Measurements from ENCODE around the gene MCC.
"Not testable (repeated sequence)": the region's sequence is repeated elsewhere in the genome, so short reads cannot be mapped to it uniquely, and the experiment has no call there.

MCC gene

DNA sequence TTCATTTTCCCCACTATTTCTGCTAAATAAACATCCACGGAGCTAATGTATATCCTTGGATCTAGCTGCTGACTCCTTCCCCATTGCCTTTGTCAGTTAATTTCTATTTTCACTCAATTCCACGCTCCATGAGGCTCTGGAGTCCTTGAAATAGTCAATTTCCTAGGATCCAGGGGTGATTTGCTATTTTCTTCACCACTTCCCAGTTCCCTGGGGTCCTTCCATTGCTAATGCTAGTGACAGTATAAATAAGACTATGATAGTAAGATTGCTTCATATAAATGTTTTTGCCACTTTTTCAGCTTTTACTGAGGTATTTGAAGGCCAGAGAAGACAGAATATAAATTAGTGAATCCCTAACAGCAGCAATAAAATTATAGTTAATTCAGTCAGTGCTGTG lies 66.6 kb downstream of the MCC start:
- DNase-seq (ENCODE audit: low spot score) = no peak

DNA sequence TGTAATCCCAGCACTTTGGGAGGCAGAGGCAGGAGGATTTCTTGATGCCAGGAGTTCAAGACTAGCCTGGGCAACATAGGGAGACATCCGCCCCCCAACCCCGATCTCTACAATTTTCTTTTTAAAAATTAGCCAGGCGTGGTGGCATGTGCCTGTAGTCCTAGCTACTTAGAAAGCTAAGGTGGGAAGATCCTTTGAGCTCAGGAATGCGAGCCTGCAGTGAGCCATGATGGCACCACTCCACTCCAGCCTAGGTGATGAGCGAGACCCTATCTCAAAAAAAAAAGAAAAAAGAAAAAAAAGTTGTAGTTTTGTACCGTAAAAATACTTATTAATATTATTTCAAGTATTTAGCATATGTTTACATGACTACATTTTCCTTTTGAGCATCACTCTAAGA lies 82.7 kb downstream of the MCC start:
- no peak for DNase-seq (ENCODE audit: low spot score)

DNA sequence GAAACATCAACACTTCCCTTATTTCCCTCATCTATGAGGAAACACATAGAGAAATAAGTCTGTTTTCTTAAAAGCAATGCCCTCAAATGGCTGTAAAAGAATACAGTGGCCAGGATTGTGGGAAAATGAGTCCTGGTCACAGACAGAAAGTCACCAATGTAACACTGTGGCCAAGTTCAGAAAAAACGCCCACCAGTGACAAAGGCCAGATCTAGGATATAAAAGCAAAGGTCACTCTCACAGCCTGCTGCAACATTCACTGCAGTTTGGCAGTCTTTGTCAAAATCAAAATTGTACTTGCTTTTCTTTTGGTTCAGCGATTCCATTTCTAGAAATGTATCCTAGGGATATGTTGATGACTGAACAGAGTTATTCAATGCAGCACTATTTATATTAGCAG lies 84.0 kb downstream of the MCC start:
- no peak for DNase-seq (ENCODE audit: low spot score)

GRCh38 chr5:113397986-113398385 lies 90.3 kb downstream of the MCC start:
- not testable (repeated sequence) for DNase-seq (ENCODE audit: low spot score)

DNA sequence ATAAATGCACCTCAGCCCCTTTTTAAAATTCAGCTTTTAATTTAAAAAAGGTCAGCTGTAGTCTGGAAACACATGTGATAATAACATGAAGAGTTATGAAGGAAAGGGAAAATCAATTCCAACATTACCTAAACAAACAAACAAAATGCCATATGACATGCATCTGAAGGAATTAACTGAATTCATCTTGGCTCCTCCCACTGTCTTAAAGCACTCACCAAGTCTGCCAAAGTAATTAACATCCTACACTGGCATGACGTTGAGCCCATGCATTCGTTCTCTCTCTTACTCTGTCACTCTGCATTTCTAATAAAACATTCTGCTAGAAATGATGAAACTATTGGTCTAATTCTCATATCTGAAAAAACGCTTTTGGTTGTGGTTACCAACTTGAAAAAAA lies 91.2 kb downstream of the MCC start:
- DNase-seq (ENCODE audit: low spot score) = no peak

DNA sequence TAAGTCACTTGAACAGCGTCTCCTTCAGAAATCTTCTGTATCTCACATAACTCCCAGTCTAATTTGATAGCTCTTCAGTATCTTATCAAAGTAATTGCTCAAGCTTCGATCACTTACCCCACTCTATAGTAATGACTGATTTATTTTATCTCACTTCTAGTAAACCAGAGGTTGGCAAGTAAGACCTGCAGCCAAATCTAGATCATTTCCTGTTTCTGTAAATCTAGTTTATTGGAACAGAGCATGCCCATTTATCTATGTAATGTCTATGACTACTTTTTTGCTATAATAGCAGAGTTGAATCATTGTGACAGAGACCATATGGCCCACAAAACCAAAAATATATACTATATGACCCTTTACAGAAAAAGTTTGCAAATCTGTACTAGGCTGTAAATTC lies 93.6 kb downstream of the MCC start:
- no peak for DNase-seq (ENCODE audit: low spot score)

DNA sequence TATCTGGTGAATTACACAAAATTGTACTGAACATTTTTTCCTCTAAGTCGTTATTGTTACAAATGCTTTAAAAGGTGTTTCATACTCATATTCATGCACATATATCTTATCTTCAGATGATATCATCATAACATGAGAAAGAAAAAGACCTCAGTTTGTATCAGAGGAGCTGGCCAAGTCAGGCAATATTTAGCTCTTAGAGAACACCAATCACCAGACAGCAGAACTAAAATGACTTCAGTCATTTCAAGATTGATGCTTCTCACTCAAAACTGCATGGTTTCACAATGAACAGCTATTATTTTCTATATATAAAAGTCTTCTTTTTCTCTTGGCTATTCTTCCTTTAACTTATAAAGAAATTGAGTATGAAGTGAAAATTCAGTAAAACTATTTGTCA lies 98.0 kb downstream of the MCC start:
- no peak for DNase-seq (ENCODE audit: low spot score)

GRCh38 chr5:113389116-113389515 lies 99.1 kb downstream of the MCC start:
- DNase-seq (ENCODE audit: low spot score) = no peak

DNA sequence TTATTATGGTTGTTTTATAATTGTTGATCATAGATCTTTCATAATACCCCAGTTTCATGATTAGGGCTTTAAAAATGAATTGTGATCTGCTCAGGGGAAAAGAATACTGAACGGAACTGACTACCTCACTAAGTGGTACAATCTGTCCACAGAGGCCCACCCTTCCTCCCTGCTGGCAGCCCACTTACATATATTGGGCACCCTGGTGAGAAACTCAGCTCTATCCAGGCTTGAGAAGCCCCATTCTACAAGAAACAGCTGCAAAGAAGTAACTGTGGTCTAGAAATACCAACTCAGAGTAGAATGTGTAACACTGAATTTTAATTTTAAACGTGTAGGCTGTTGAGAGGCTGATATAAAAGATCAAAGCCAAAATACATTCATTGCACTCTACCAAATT lies 100.4 kb downstream of the MCC start:
- DNase-seq (ENCODE audit: low spot score) = no peak

DNA sequence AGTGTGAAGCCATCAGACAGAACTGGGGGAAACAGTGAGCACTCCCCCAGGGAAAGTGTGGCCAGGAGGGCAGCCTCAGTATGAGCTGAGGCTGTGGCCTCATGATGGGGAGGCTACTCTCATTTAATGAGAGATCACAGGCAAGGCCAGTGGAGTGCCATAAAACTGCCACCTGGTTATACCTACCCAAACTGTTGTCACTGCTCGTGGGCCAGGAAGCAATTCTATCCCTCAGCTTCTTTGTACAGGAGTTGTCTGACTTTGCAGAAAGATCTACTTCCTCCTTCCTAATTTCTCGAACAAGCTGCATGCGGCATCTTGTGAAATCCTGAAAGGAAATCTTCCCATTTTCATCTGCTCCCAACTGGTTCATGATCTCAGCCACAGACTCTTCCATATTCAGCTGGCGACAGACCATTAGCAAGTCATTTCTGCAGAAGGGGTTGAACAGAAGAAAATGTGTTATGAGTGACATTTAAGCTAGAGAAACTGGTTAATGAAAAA lies 103.4 kb downstream of the MCC start:
- no peak for DNase-seq (ENCODE audit: low spot score)

GRCh38 chr5:113382731-113383130 lies 105.5 kb downstream of the MCC start:
- no peak for DNase-seq (ENCODE audit: low spot score)

GRCh38 chr5:113381791-113382190 lies 106.5 kb downstream of the MCC start:
- DNase-seq (ENCODE audit: low spot score) = no peak

DNA sequence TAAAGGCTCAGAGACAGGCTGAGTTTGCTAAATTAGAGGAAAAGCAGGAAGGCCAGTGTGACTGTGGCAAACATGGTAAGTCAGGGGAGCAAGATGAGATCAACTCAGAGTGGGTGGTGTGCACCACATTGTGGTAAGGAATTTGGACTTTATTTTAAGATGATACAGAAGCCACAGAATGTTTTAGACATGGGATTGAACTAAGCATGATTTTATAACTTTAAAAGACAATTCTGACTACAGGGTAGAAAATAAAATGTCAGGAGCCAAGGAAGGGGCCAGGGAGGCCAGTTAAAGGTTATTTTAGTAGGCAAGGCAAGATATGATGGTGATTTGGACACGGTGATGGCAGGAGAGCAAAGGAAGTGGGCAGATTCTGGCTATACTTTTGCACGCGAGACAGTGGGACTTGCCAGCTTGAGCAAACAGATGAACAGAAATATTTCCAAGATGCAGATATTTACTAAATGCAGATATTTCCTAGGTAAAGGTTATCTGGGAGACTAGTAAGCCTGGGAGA lies 107.4 kb downstream of the MCC start:
- DNase-seq (ENCODE audit: low spot score) = no peak

GRCh38 chr5:113379936-113380806 lies 108.1 kb downstream of the MCC start:
- no peak for DNase-seq (ENCODE audit: low spot score)

DNA sequence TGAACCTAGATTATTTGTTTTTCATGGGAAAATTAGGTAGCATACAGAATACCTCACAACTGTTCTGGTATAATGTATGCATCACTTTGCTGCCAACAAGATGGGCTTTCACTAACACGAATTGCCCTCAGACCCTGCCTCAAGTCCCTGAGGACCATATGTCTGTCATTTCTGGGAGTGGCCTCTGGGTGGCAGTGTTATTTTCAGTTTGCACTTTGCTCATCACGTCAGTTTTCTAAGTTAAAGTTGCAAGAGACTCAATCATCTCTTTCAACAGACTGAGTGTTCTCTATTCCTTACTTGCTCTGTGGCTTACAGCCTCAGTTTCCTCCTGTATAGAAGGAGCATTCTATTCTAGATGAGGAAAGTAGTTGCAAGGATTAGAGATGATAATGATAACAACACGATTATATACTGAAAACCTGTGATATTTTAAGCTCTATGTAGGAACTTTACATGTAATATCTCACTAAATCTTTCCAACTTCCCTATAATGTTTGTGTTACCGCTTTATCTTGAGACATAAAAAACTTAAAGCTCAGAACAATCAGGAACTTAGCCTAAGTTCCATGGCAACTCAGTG lies 109.2 kb downstream of the MCC start:
- peak; percentile 56 for DNase-seq (ENCODE audit: low spot score)

- no peak for DNase-seq (ENCODE audit: low spot score)
These were observed 109.7 kb downstream of the MCC start for GRCh38 chr5:113378514-113378913.

GRCh38 chr5:113378081-113378480 lies 110.2 kb downstream of the MCC start:
- DNase-seq (ENCODE audit: low spot score) = no peak

DNA sequence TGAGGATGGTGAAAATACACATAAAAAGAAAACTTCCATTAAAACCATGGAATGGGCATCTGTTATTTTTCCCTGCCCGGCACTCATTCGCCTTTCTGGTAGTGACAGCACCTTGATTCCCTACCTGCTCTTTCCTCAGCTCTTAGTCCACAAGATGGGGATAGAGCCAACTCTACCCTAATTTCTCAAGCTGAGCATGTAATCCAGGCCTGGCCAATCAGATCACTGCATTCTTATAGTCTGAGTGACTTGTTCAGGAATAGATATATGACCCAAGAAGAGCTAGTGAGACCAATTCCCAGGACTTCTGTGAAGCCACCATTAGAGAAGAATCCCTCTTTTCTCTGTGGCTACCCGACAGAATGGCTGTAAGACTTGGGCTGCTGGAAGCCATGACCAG lies 111.6 kb downstream of the MCC start:
- DNase-seq (ENCODE audit: low spot score) = no peak

DNA sequence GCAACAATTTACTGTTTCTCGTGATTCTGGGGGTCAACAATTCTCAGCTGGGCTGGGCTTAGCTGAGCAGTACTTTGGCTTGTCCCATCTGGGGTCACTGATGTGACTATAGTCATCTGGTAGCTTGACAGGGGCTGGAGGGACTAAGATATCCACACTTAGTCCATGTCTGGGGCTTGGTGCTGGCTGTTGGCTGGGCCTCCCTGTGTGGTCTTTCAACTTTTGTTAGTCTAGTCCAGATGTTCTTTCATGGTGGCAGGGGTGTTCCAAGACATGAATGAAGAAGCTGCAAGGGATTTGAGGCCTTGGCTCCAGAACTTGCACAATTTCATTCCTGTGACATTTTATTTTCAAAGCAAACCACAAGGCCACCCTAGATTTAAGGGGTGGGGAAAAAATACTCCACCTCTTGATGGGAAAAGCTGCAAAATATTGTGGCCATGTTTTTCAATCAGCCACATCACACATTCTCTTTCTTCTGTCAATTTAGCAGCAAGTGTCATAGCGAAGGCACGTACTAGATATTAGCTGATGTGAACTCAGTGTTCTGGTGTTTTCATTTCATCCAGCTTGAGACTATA lies 112.7 kb downstream of the MCC start:
- DNase-seq (ENCODE audit: low spot score) = no peak

- no peak for DNase-seq (ENCODE audit: low spot score)
These were observed 114.8 kb downstream of the MCC start for GRCh38 chr5:113373426-113373825.

- no peak for DNase-seq (ENCODE audit: low spot score)
These were observed 116.5 kb downstream of the MCC start for GRCh38 chr5:113371721-113372196.

- DNase-seq (ENCODE audit: low spot score) = no peak
These were observed 120.7 kb downstream of the MCC start for GRCh38 chr5:113367586-113367985.

DNA sequence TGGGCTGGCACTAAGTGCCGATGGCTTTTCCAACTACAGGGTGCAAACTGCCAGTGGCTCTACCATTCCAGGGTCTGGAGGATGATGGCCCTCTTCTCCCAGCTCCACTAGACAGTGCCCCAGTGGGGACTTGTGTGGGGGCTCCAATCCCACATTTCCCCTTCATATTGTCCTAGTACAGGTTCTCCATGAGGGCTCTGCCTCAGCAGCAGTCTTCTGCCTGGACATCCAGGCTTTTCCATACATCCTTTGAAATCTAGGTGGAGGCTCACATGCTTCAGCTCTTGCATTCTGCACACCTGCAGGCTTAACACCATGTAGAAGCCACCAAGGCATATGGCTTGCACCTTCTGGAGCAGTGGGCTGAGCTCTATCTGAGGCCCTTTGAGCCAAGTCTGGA lies 123.8 kb downstream of the MCC start:
- no peak for DNase-seq (ENCODE audit: low spot score)
